ENCODE measurements around the gene CAB39L.

Gene CAB39L

DNA sequence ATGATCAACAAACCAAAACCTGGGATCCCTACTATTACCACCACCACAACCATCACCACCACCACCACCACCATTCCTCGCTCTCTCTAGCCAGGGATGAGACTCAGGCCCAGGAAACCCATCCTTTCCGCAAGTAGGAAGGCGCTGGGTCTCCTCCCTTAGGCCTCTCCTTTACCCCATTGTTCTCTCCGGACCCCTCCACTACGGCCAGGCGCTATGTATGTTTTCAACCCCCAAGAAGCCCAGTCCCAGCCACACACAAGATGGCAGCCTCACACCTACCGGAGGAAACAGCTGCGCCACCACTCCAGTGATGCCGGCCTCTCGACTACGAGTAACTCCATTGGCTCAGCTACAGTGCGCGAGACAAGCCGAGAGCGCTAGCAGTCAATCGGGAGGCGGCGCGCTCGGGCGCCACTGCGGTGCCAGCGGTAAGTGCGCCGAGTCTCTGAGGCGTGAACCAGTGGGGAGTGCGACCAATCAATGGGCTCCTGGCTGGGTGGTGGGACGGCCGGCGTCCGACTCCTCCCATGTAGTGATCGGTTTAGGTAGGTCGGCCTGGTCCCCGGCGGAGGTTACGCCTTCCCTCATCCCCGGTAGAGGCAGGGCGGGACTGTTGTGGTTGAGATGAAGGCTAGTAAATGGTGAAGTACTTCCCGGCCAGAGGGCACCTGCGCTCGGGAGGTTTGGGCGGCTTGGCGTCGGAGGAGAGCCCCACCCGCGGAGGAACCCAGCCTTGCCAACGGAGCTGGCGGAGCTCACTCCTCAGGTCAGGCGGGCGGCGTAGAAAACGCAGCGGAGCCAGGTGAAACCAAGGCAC is at the start of gene CAB39L, which contains the start of gene SETDB2:
TSS of gene CAB39L (minus strand) at position 361 of the 820 bp plus-strand sequence. CDS start 61,154 bp downstream, outside the sequence.
TSS of gene SETDB2 (plus strand) at position 571 of the 820 bp plus-strand sequence. CDS start 7,620 bp downstream, outside the sequence.
- peak; percentile 94 for DNase-seq (ENCODE audit: low spot score)

DNA sequence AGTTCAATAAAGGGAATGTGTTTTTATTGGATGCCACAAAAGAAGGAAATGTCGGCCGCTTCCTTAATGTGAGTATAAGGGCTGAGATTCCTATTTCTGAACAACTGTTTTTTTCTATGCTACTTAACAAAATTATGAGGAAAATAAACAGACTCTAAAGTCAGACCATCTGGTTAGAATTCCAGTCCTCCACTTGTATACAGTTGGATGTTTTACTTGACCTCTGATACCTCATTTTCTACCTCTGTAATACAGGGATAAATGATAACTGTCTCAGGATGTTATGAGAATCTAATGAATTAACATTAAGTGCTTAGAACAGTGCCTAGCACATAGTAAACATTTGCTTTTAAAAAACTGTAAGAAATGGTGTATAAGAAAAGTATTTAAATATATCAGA is 44.7 kb upstream of the CAB39L start:
- DNase-seq (ENCODE audit: low spot score) = no peak

DNA sequence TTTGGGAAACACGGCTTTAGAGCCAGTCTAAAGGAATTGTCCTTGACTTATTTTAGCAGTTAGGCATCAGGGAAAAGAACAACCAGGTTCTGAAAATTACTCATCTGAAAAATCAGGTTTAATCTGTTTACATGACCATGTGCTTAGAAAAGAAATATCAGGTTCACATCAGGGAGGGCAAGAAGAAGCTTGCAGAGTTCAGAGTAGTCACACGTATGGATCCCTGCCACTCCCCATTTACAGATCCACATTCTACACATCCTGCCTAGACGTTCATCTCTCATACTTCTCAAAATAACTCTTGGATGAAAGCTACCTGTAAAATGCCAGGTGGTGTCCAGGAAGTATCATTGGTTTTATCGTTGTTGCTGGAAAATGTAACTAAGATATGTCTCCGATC is 37.9 kb upstream of the CAB39L start:
- DNase-seq (ENCODE audit: low spot score) = no peak

DNA sequence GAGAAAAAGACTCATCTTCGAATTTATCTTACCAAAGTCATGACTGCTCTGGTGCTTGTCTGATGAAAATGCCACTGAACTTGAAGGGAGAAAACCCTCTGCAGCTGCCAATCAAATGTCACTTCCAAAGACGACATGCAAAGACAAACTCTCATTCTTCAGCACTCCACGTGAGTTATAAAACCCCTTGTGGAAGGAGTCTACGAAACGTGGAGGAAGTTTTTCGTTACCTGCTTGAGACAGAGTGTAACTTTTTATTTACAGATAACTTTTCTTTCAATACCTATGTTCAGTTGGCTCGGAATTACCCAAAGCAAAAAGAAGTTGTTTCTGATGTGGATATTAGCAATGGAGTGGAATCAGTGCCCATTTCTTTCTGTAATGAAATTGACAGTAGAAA is 32.7 kb upstream of the CAB39L start:
- no peak for DNase-seq (ENCODE audit: low spot score)

DNA sequence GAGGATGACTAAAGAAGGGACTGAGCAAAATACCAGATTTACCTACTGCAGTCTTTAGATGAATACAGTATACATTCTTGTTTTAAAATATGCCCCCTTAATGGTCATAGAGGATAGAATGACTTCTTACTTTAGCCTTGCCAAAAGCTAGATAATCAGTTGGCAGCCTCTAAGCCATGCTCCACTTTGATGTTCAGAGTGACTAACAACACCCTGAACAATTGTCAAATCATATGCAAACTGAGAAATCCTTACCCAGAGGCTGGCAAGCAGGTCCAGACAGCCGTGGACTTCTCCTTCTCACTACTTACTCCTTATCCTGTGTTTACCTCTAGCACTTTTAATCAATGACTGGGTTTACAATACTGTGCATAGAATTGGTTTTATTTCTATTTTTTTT is 28.3 kb upstream of the CAB39L start:
- DNase-seq (ENCODE audit: low spot score) = no peak

DNA sequence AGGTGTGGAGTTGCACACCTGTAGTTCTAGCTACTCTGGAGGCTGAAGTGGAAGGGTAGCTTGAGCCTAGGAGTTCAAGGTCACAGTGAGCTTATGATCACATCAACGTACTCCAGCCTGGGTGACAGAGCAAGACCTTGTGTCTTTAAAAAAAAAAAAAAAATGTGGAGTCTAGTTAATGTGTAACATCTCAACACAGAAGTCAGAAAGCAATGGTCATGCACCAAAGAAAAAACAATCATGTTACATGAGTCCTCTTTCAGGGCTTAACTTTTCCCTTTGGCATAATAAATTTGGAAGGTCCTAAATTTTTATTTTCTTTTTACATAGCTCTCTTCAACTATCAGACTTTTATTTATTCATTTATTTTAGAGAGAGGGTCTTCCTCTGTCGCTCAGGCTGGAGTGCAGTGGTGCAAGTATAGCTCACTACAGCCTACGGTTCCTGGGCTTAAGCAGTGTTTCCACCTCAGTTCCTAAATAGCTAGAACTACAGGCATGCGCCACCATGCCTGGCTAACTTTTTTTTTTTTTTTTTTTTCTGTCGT is 22.5 kb upstream of the CAB39L start:
- no peak for DNase-seq (ENCODE audit: low spot score)

DNA sequence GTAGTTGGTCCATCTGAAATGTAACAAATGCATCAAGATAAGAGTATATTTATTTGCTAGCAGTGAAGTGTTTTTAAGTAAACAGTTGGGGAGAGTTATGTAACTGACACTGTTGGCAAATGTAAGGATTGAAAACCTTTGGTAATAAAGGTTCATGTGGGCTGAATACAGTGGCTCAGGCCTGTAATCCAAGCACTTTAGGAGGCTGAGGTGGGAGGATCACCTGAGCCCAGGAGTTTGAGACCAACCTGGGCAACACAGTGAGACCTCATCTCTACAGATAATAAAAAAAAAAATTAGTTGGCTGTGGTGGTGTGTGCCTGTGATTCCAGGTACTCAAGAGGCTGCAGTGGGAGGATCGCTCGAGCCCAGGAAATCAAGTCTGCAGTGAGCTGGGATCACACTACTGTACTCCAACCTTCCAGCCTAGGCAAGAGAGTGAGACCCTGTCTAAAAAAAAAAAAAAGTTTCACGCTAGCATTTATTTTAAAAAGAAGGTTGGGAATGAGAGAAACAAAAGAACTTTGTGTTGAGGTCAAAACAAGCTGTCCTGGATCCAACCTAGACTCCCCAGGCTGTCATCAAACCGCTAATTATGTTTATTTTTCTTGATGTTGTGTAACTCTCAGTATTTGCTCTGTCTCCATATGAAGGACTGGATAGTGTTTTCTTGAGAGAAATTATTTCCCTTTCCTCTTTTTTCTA is 20.9 kb upstream of the CAB39L start:
- DNase-seq (ENCODE audit: low spot score) = no peak

DNA sequence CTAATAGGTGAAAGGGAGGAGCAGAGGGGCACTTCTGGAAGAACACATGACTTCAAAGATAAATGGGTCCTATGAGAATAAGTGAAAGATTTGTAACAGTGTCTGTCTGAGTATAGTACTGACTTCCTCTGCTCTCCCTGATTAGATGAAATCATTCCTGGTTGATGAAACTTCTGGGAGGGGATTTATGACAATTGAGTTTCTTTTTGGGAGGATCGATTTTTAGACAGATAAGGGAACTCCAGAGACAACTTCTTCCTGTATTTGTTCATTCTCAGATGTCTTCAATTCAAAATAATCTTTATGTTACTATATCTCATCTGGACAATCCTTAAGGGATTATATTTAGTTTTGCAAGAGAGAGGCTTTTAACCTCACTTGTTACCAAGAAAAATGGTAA is 20.2 kb upstream of the CAB39L start:
- DNase-seq (ENCODE audit: low spot score) = no peak

DNA sequence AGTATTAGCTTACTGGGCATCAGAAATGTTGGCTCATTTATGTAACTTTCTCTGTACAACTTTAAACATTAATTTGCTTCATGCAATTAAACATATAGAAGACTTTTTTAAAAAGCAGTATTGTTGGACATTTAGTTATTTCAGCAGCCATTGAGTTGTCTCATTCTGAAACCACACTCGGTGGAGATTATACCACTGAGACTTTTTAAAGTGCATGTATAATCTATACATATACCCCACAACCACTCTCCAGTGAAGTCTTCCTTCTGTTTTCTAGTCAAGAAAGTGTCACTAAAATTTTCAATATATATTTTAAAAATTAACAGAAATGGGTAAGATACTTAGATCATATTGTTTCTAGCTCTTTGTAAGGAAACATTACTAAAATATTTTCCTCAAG is 15.7 kb upstream of the CAB39L start:
- no peak for DNase-seq (ENCODE audit: low spot score)

DNA sequence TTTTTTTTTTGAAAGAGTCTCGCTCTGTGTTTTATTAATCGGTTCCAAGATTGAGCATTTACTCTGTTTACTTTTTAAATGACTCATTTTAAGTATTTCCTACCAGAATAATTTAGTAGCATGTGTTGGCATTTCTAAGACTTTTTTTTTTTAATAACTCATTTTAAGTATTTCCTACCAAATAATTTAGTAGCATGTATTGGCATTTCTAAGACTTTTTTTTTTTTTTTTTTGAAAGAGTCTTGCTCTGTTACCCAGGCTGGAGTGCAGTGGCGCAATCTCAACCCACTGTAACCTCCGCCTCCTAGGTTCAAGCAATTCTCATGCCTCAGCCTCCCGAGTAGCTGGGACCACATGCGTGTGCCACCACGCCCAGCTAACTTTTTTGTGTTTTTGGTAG is 13.4 kb upstream of the CAB39L start:
- DNase-seq (ENCODE audit: low spot score) = no peak

DNA sequence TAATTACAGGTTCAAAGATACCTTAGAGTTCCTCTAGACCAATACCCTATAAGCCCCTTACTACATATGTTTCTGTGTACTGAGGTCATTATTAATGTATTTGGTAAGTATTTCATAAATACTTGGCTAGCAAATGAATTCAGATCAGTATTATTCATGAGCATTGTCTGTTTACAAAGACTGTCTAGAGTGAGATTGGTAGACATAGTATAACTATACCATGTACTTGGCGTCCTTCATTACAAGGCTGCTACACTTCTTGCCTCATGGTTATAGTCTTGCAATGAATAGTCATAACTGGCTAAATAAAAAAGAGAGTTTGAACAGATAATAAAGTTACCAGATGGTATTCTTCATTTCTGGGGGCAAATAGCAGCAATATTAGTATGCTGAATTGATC is 12.3 kb upstream of the CAB39L start:
- no peak for DNase-seq (ENCODE audit: low spot score)

DNA sequence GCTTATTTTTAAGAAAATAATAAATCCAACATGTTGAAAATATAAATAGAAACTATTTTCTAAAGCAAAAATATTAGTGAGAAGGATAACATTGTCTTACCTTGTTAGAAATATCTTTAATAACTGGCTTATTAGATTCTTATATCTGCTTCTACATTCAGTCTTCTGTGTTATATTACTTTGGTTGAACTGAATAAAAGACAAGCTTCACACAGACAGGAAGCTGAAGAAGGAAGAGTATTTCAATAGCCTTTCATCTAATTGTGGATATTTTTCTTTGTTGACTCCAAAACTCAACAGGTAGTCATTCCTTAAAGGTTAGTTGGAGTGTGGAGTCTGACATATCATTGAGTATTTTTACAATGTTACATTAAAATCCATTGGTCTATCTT is 11.1 kb upstream of the CAB39L start:
- no peak for DNase-seq (ENCODE audit: low spot score)

DNA sequence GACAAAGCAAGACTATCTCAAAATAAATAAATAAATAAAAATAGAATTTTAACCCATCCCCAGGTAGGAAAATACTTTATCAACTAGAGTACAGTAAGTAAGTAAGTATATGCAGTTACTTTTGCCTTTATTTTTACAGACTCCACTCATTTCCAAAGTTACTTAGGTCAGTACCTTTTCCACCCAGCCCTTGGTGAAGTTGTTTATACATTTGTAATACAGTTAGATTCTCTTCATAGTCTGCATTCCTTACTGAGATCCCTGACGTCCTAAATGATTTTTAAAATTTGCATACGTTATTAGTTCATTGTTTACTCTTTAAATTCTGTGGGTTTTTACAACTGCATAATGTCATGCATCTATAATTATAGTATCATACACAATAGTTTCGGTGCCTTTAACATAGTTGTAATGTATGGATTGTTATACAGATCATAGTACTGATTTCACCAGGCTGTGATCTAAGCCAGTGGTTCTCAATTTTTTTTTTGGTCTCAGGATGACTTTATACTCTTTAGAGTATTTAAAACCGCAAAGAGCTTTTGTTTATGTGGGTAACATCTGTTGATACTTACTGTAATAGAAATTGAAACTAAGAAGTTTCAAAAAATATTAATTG is 10.6 kb upstream of the CAB39L start:
- peak; percentile 17 for DNase-seq (ENCODE audit: low spot score)

DNA sequence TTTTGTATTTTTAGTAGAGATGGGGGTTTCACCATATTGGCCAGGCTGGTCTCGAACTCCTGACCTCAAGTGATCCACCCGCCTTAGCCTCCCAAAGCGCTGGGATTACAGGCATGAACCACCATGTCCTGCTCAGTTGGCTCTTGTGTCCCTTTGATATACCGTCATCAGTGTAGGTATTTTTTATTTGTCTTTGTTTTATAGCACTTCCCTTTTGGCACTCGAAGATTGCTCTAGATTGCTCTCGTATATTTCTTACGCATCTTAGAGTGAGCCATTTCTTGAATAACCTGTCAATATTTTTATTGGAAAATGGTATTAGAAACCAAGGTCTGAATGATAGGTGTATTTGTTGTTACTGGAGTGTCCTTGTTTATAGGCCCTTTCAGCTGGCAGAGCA is 9.6 kb upstream of the CAB39L start:
- no peak for DNase-seq (ENCODE audit: low spot score)

DNA sequence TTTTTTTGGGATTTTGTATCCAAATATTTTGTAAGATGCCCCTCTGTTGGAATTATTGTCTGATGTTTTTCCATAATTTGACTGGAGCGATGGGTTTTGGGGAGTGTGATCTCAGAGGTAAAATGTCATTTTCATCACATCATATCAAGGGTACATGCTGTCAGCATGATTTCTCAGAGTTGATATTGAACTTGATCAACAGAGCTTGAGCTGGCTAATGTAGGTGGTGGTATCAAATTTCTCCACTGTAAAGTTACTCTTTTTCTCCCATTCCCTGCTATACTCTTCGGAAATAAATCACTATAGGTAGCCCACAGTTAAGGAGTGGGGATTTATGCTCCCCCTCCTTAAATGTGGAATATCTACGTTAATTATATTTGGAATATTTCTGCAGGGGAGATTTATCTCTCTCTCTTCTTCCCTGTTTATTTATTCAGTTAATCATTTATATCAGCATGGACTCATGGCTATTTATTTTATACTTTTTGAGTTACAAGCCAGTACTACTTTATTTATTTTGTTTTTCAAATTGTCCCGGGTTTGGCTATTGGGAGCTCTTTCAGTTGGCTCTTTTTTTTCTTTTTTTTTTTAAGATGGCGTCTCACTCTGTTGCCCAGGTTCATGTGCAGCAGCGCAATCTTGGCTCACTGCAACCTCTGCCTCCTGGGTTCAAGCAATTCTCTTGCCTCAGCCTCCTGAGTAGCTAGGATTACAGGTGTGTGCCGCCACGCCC is 9.0 kb upstream of the CAB39L start:
- no peak for DNase-seq (ENCODE audit: low spot score)

DNA sequence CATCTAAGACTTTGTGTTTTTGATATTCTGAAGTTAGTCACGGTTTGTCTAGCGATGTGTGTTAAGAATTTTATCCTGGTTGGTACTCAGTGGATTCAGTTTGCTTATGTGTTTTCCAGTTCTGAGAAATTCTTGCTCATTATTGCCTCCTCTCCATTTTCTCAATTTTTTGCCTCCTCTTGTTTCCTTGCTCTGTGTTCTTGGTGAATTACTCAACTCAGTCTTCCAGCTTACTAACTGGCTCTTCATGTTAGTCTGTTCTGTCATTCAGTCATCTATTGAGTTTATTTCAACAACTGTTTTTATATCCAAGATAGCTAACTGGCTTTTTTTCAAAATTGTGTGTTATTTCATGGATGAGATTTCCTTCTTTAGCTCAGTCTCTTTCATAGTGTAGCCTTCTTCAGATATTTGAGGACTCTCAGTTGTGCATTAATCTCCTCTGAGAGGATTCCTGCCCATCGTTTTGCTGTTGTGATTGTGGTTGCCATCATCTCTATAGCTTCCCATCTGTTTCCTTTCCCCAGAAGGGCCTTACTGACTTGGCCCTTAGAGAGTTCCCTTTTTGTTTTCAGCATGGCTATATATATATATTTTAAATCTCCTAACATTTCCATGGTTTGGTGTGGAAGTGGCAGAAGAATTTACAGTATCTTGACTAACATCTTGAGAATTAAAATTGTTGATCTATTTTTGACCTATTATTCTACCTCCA is 6.4 kb upstream of the CAB39L start:
- DNase-seq (ENCODE audit: low spot score) = no peak

DNA sequence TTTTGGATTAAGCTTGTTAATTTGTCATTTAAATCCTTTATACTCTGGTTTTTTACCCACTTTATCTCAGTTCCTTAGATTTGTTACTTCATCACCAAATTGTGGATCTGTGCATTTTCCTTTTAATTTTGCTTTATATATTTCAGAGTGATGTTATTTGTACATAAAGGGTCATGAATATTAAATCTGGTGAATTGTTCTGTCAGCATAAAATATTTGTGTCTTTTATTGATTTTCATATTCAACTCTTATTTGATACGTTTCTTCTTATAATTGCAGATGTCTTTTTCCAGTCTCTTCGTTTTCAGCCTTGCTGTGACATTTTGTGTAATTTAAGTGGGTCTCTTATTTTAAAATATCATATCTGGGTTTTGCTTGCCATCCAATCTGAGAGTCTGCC is 4.9 kb upstream of the CAB39L start:
- no peak for DNase-seq (ENCODE audit: low spot score)

DNA sequence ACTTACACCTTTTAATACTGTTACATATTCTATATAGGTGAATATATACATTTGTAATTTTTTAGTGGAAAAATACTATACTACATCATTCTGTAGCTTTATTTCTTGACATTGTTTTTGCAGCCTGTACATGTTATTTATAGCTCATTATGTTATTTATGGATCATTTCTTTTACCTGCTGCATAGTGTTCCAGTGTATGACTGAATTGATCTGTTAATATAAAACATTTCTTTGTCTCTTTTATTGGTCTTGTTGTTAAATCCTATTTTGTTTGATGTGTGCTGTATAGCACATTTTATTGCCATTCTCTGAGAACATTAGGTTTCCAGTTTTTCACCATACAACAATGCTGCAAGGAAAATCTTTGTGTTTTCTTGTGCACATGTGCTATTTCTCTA is 2.6 kb upstream of the CAB39L start:
- DNase-seq (ENCODE audit: low spot score) = no peak

DNA sequence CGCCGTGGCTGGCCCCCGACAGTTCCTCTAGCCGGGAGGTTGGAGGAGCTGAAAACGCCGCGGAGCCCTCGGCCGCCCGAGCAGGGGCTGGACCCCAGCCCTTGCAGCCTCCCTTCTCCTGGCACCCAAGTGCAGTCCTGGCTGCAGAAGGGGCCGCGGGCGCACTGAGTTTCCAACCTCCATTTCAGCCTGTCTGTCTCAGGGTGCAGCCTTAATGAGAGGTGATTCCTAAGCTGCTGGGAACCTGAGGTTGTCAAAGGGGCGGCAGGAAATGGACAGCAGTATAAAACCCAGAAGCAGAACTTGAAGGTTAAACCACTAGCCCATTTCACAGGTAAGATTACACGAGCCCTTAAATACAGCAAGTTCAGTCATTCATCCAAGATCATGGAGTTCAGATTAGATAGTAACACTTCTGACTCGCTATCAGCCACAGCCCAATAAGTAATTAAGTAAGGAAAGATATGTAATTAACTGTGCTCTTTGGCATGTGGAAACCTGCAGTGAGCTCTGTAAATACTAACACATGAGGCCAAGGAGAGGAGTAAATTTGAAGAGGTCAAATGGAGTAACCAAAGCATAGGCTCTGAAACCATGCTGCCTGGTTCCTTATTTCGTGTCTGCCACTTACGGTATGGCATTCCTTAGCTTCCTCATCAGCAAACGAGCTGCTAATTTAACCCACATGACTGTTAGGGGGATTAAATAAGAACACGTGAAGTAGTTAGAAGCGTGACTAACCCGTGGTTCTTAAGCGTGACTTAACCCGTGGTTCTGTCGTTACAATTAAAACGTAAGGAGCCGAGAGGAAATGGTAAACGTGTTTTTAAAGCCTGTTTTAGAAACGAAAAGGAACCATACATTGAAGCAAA is 896 bp upstream of the CAB39L start:
- DNase-seq (ENCODE audit: low spot score) = peak; percentile 7

DNA sequence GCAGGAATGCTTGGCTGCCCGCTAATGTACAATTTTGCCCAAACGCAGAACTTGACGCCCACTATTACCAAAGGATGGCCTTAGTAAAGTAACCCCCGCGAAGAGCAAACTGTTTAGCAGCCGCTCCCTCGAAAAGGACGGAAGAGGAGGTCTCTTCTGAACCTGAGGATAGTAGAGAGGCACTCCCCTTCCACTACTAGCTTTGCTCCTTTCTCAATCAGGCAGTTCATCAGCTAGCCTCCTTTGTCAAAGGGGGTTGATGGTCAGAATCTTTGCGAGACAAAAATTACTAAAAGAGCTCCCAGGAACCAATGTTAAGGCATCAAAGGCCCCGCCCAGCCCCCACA is 534 bp downstream of the CAB39L start:
- peak; percentile 31 for DNase-seq (ENCODE audit: low spot score)

DNA sequence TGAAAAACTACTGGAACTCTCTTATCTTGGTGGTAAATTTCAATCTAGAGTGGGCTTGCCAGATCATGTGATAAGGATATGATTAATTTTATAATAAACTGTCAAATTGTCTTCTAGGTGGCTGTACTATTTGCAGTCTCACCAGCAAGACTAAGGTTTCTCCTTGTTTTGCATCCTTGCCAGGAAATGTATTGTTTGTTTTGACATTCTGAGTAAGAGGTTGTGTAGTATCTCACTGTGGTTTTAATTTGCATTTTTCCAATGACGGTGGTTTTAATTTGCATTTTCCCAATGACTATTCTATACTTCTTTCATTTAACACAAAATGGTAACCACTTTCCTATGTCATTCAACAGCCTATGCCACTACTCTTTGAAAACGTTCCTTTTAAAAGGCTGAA is 2.0 kb downstream of the CAB39L start:
- DNase-seq (ENCODE audit: low spot score) = no peak
